Neural cell (in vitro differentiated cells): ENCODE results near the gene LSAMP. TPM values are rescaled to one million over a fixed set of nuclear protein-coding genes. Genes with fewer than 3 reads are reported as not detected.

Source experiments
- H2AFZ ChIP-seq: fragments of 200-600, 300-800 bp; sonication (generic), shearing (Covaris generic); 2 replicates; pipeline ENCODE4 v1.6.0; 2014; ENCODE audit warnings: low read depth, mild to moderate bottlenecking, antibody characterized with exemption, low read length, moderate library complexity
- H3F3A ChIP-seq: fragments of 200-600 bp; shearing (Covaris generic); 2 replicates; pipeline ENCODE4 v1.6.1; 2016; ENCODE audit warnings: mild to moderate bottlenecking, moderate library complexity, mixed read lengths, antibody characterized with exemption, low read length; ENCODE audit not compliant: insufficient read depth, poor library complexity, severe bottlenecking
- H3K27ac ChIP-seq: fragments of 200-600, 300-800 bp; sonication (generic), shearing (Covaris generic); 2 replicates; pipeline ENCODE4 v1.5.1; 2014; ENCODE audit warnings: mild to moderate bottlenecking, low read length, moderate library complexity
- H3K27me3 ChIP-seq: fragments of 300-800, 200-600 bp; sonication (generic), shearing (Covaris generic); 2 replicates; pipeline ENCODE4 v1.6.0; 2014; ENCODE audit warnings: mild to moderate bottlenecking, low read depth, low read length, moderate library complexity; ENCODE audit not compliant: insufficient read depth
- H3K36me3 ChIP-seq: fragments of 300-800, 200-600 bp; sonication (generic), shearing (Covaris generic); 2 replicates; pipeline ENCODE4 v1.5.1; 2014; ENCODE audit warnings: mild to moderate bottlenecking, antibody characterized with exemption, low read length, moderate library complexity; ENCODE audit not compliant: insufficient read depth
- H3K4me2 ChIP-seq: fragments of 300-800, 200-600 bp; sonication (generic), shearing (Covaris generic); 2 replicates; pipeline ENCODE4 v1.6.0; 2014; ENCODE audit warnings: mild to moderate bottlenecking, low read length
- H3K4me3 ChIP-seq: fragments of 300-800, 200-600 bp; sonication (generic), shearing (Covaris generic); 2 replicates; pipeline ENCODE4 v1.5.1; 2014; ENCODE audit warnings: mild to moderate bottlenecking, low read length, moderate library complexity
- H3K79me2 ChIP-seq: fragments of 200-600 bp; shearing (Covaris generic); replicated peaks from 2 replicates; pipeline ENCODE4 v1.6.0; 2014; ENCODE audit warnings: mild to moderate bottlenecking, low read length, moderate library complexity; ENCODE audit not compliant: insufficient read depth
- H3K9ac ChIP-seq: fragments of 300-800, 200-600 bp; sonication (generic), shearing (Covaris generic); 2 replicates; pipeline ENCODE4 v1.6.1; 2016; ENCODE audit warnings: mild to moderate bottlenecking, low read length, mixed read lengths
- H3K9me2 ChIP-seq: fragments of 200-600 bp; shearing (Covaris generic); 2 replicates; pipeline ENCODE4 v1.6.1; 2016; ENCODE audit warnings: mild to moderate bottlenecking, low read length, mixed read lengths; ENCODE audit not compliant: insufficient read depth
- H3K9me3 ChIP-seq: fragments of 200-600, 300-800 bp; sonication (generic), shearing (Covaris generic); 2 replicates; pipeline ENCODE4 v1.6.1; 2016; ENCODE audit warnings: mild to moderate bottlenecking, mixed run types, low read length, moderate library complexity, mixed read lengths
- H4K20me1 ChIP-seq: fragments of 200-600 bp; shearing (Covaris generic); 2 replicates; pipeline ENCODE4 v1.6.1; 2016; ENCODE audit warnings: mild to moderate bottlenecking, mixed run types; ENCODE audit not compliant: insufficient read depth
- CTCF ChIP-seq: fragments of 450-650 bp; IDR thresholded peaks from 2 replicates; pipeline ENCODE4 v1.5.1; 2014; ENCODE audit warnings: antibody characterized with exemption, mild to moderate bottlenecking, moderate library complexity; ENCODE audit not compliant: poor library complexity, severe bottlenecking
- EP300 ChIP-seq: fragments of 450-650 bp; conservative IDR thresholded peaks from 2 replicates; pipeline ENCODE4 v1.6.1; 2014; ENCODE audit warnings: antibody characterized with exemption, mild to moderate bottlenecking, moderate library complexity; ENCODE audit not compliant: poor library complexity, severe bottlenecking
- EZH2 ChIP-seq: fragments of 200-600, 300-800 bp; shearing (Covaris generic), sonication (generic); IDR thresholded peaks from 2 replicates; pipeline ENCODE4 v1.6.1; 2014; ENCODE audit warnings: antibody characterized with exemption, low read length, borderline replicate concordance, mild to moderate bottlenecking; ENCODE audit not compliant: insufficient read depth, poor library complexity, severe bottlenecking
- MXI1 ChIP-seq: fragments of 450-650 bp; conservative IDR thresholded peaks from 2 replicates; pipeline ENCODE4 v1.6.1; 2014; ENCODE audit warnings: antibody characterized with exemption, mild to moderate bottlenecking; ENCODE audit not compliant: poor library complexity, severe bottlenecking
- POLR2AphosphoS5 ChIP-seq: IDR thresholded peaks from 2 replicates; pipeline ENCODE4 v1.6.1; 2012
- RAD21 ChIP-seq: fragments of 450-650 bp; conservative IDR thresholded peaks from 2 replicates; pipeline ENCODE4 v1.6.1; 2014; ENCODE audit warnings: antibody characterized with exemption, mild to moderate bottlenecking, moderate library complexity
- REST ChIP-seq: IDR thresholded peaks from 2 replicates; pipeline ENCODE4 v1.6.1; 2012; ENCODE audit warnings: borderline replicate concordance
- SMC3 ChIP-seq: fragments of 450-650 bp; conservative IDR thresholded peaks from 2 replicates; pipeline ENCODE4 v1.6.1; 2014; ENCODE audit warnings: antibody characterized with exemption, mild to moderate bottlenecking, moderate library complexity; ENCODE audit not compliant: poor library complexity
- TAF1 ChIP-seq: IDR thresholded peaks from 2 replicates; pipeline ENCODE4 v1.6.1; 2012; ENCODE audit warnings: low read depth
- polyA plus RNA-seq: library from polyadenylated mRNA; depleted of rRNA; stranded (reverse); fragments of >200 nt; gene quantifications from 2 replicates; pipeline ENCODE4 v1.2.3, GENCODE V29; 2014

Gene LSAMP
- polyA plus RNA-seq, 1 donor from 2014 or later: 93.6 TPM

- H2AFZ ChIP-seq: no peak overlapping the region
- H3K4me2 ChIP-seq: no peak overlapping the region
Observed at GRCh38 chr3:115806501-115806900, 638.8 kb downstream of the LSAMP start.

GRCh38 chr3:115805520-115805919 lies 639.8 kb downstream of the LSAMP start:
- H3K4me3 ChIP-seq: no peak overlapping the region
- no peaks in the 10 kb centered on the region for H3K79me2 ChIP-seq
- H3K9me3 ChIP-seq: no peaks in the 10 kb centered on the region
- no peak for TF ChIP-seq CTCF
- TF ChIP-seq REST: no peak
- no peak for TF ChIP-seq EP300
- TF ChIP-seq POLR2AphosphoS5: no peak
- H3K9me2 ChIP-seq: no peaks in the 10 kb centered on the region
- no peak overlapping the region for H3K9ac ChIP-seq
- H2AFZ ChIP-seq: no peak overlapping the region
- H3F3A ChIP-seq: no peaks in the 10 kb centered on the region
- no peaks in the 10 kb centered on the region for H4K20me1 ChIP-seq
- no peaks in the 10 kb centered on the region for H3K36me3 ChIP-seq
- no peak overlapping the region for H3K4me2 ChIP-seq
- H3K27me3 ChIP-seq: no peaks in the 10 kb centered on the region
- no peak overlapping the region for H3K27ac ChIP-seq

More at GRCh38 chr3:115806501-115806900, 638.8 kb downstream of the LSAMP start:
- Histone ChIP-seq H3K36me3 (no peaks in the 10 kb centered on the region), H4K20me1 (no peaks in the 10 kb centered on the region), H3K9me3 (no peaks in the 10 kb centered on the region), H3K79me2 (no peaks in the 10 kb centered on the region), H3K9me2 (no peaks in the 10 kb centered on the region), H3K27ac (no peak overlapping the region), H3K9ac (no peak overlapping the region), H3K4me3 (no peak overlapping the region), H3K27me3 (no peaks in the 10 kb centered on the region), H3F3A (no peaks in the 10 kb centered on the region)
- TF ChIP-seq EP300 (no peak), MXI1 (no peak), EZH2 (no peak), CTCF (no peak), SMC3 (no peak), REST (no peak), TAF1 (no peak), RAD21 (no peak), POLR2AphosphoS5 (no peak)
